HG03558 (cell line): ENCODE data around the gene CCNL2.
"Not testable (repeated sequence)": the region's sequence is repeated elsewhere in the genome, so short reads cannot be mapped to it uniquely, and the experiment has no call there.

Experiments used
- ATAC-seq: cut with Tn5 transposase; IDR thresholded peaks from one replicate; pipeline ENCODE4 v1.9.1; 2021; ENCODE audit warnings: moderate number of reproducible peaks; ENCODE audit not compliant: unreplicated experiment; ENCODE audit errors: extremely low read depth

CCNL2 gene

DNA sequence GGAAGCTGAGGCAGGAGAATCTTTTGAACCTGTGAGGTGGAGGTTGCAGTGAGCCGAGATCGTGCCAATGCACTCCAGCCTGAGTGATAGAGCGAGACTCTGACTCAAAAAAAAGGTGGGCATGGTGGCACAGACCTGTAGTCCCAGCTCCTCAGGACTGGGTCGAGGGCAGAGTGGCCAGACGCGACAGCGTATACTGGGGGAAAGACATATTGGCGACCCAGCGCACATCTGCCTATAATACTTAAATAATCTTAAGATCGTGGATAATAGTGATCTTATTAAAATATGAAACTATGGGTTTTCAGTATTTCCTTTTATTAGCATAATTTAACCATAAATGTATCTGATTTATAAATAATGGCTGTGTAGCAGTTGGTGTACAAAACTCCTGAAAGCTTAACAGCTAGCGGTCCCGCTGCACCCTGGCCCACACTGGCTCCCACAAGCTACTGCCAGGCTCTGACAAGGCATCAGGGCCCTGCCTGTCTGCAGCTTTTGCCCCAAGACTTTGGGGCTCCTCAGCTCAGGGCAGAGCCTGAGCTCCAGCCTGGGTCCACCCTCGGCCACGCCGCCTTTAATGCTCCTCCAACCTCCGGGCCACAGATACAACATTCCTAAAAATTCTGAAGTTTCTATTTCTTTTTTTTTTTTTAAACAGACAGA, 21.5 kb downstream of the CCNL2 start:
- no peak for ATAC-seq

DNA sequence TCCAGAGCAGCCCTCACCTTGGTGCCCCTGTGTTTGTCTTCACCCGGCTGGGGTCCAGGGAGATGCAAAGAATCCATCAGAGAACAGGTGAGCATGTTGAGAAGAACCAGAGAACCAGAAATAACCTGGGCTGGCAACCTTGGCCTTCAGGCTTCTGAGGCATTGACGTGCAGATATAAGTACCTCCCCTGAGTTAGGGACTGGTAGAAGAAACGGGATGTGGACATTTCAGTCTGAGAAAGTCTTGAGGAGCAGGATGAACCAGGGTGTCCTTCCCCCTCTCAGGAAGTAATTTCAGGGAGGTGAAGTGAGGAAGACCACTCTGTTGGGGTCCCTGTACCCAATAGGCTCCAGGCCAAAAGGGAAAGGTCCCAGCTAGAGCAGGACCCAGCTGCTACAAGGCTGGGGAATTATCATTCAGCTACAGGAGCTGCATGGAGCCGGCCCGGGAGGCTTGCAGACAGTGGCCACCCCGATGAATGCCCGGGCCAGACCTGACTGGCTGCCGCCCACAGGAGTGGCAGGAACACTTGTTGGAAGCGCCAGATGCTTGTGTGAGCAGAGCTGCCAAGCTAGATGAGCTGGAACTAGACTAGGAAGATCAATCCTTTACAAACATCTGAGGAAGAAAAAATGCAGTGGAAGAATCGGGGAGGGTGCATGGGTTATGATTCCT, 22.4 kb downstream of the CCNL2 start:
- ATAC-seq, result no peak

GRCh38 chr1:1374929-1375662, 24.0 kb downstream of the CCNL2 start, which contains the start of gene AURKAIP1:
Gene AURKAIP1 (minus strand): TSS chr1:1375207. CDS start chr1:1374756, 451 bp downstream.
- ATAC-seq, result peak; percentile 82

DNA sequence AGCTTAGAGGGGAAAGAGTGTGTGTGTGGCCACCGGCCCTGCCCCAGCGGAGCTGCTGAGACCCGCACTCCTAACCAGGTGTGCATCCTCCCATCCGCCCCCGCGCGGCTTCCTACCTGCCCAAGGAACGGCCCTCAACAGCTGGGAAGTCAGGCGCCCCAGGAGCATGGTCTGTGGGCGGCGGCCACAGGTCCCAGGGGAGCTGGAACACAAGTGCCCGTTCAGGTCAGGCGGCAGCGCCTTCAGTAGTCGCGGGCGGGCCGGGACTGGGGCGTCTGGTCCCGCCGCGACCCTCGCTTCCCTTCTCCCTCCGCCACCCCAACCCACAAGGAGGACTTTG, 24.6 kb downstream of the CCNL2 start:
- ATAC-seq, result no peak

DNA sequence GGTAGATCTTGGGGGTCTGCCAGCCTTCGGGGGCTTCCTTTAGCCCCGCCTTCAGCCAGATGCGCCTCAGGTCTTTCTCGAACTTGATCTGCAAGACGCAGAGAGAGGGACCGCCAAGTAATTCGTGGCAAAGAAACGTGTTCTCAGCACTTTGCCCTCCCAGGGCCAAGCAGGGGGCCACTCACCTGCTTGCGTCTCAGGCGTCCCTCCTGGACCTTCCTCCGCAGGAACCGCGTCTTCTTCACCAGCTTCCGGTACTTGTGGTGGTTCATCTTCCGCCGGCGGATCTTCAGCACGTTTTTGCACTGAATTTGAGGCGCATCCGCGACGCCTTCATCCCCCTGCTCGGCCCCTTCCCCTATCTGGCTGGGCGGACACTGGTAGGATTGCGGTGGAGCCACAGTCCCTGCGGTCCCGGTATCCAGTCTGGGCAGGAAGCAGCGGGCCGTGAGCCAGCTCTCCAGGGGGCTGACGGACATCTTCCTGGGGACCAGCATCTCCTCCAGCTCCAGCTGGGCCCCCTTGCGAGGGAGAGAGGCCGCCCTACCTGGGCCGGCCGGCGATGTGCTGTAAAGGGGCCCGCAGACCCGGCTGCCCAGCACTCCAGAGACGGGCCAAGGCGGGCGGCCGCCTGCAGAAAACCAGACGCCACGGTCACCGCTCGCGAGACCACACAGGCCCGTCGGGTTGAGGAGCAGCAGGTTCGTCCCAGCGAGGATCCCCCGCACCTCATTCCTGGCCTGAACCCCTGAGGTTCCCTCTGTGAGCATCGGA, 25.1 kb downstream of the CCNL2 start:
- no peak for ATAC-seq

- no peak for ATAC-seq
Observed at GRCh38 chr1:1373051-1373814, 25.9 kb downstream of the CCNL2 start.

GRCh38 chr1:1371746-1372711, 27.1 kb downstream of the CCNL2 start:
- no peak for ATAC-seq

- ATAC-seq, result no peak
Observed at GRCh38 chr1:1371364-1371745, 27.8 kb downstream of the CCNL2 start.

DNA sequence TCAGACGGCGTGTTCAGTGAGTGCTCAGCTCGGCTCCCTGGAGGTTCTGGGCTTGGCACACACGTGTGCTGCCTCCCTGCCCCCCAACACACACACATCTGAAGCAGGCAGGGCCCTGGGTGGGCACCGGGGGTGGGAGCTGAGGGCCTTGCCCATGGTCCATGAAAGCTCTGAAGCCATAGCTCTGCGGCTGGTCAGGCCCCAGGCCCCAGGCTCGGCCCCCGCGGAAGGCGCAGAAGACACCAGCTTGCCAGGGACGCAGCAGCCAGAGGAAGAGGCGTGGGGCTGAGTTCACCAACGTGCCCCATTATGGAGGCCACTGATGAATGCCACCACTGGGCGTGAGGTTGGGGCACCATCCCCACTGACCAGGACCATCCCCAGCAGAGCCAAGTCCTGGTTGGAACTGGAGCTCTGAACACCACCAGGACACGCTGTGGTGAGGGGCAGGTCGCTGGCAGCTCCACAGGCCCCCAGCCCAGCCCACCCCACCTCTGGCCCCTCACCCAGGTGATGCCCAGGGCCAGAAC, 28.3 kb downstream of the CCNL2 start:
- ATAC-seq, result no peak

GRCh38 chr1:1370094-1370493, 29.0 kb downstream of the CCNL2 start:
- ATAC-seq, result not testable (repeated sequence)

- no peak for ATAC-seq
Observed at GRCh38 chr1:1367315-1367714, 31.8 kb downstream of the CCNL2 start.

DNA sequence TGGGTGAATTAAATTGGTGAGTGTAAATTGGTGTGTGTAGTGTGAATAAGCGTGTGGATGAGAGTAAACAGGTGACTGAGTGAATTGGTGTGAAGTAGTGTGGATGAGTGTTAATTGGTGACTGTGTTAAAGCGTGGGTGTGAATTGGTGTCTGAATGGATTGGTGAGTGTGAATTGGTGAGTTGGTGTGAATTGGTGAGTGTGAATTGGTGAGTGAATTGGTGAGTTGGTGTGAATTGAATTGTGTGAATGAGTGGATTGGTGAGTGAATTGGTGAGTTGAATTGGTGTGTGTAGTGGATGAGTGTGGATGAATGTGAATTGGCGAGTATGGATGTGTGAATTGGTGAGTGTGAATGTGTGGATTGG, 32.5 kb downstream of the CCNL2 start:
- no peak for ATAC-seq

DNA sequence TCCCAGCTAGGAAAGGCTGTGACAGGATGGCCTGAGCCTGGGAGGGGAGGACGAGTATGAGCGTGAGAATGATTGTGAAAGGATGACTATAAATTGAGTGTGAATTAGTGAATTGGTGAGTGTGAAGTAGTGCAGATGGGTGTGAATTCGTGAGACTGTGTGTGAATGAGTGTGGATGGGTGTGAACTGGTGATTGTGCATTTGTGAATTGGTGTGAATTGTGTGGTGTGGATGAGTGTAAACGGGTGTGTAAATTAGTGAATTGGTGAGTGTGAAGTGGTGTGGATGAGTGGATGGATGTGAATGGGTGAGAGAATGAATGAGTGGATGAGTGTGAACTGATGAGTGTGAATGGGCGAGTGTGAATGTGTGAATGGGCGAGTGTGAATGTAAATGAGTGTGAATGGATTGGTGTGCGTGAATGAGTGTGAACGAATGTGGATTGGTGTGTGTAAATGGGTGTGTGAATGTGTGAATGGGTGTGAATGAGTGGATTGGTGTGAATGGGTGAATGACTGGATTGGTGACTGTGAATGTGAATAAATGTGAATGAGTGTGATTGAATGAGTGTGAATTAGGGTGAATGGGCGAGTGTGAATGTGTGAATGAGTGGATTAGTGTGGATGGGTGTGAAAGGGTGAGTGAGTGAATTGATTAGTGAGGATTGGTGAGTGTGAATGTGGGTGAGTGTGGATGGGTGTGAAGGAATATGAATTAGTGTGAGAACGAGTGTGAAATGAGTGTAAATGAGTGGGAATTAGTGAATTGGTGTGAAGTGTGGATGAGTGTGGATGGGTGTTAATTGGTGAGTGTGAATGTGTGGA, 33.0 kb downstream of the CCNL2 start:
- no peak for ATAC-seq

DNA sequence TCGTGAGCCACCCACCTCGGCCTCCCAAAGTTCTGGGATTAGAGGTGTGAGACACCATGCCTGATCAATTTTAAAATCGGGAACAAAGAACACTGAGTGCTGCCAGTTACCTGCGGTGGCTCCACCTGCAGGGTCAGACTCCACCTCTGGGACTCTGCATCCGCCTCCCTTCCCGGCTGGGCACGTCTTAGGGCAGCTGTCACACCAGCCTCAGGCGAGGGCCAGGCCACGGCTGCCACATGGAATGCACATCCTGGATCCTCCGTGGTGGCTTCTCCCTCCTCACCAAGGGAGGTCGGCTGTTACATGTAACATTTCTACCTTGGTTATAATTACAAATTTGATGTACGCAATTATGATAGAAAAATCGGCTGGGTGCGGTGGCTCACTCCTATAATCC, 34.9 kb downstream of the CCNL2 start:
- no peak for ATAC-seq

DNA sequence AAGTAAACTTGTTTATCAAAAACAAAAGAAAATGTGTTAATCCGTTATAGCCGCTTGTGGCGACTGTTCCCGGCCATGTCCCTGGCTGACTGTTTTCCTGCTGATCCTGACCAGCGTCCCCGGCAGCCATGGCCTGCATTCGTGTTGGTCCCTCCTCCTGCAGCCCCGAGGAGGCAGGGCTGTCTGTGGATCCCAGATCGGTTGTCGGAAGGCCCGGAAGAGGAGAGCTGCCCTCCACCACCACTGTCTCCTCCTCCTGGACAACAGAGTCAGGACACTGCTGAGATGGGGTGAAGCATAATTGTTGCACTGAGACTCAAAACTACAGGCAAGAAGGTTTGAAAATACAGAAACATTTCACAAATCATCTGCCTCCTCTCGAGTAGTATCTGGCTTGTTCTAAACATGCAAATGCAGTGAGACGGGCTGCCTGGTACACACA, 37.1 kb downstream of the CCNL2 start:
- ATAC-seq, result no peak

DNA sequence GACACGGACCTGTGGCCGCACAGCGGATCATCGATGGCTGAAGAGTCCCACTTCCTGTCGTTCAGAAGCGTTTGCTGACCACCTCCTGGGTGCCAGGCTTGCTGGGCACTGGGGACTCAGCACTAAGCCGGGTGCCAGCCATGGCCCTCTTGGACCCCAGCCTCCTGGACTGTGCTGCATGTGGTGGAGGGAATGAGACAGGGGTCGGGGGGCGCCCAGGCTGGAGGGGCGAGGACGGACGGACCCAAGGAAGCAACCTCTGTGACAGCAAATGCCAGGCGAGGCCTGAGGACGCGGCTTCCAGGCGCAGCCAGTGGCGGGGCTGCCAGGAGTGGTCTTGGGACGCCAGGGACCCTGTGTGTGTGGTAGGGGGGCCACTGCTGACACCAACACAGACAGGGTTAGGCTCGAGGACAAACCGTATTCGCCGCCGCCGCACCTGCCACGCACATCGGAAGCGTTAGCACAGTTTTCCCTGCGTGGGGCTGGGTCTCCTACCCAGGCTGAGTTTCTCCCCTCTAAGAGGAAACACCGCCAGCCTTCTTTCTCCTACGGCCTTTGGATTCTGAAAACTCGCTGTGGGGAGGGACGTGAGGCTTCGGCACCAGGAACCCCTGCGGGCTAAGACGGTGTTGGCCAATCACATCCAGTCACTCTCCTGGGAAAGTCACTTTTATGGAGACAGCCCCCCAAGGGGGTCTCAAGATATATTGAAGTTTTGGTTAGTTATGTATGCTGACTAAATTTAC, 37.7 kb downstream of the CCNL2 start:
- no peak for ATAC-seq

DNA sequence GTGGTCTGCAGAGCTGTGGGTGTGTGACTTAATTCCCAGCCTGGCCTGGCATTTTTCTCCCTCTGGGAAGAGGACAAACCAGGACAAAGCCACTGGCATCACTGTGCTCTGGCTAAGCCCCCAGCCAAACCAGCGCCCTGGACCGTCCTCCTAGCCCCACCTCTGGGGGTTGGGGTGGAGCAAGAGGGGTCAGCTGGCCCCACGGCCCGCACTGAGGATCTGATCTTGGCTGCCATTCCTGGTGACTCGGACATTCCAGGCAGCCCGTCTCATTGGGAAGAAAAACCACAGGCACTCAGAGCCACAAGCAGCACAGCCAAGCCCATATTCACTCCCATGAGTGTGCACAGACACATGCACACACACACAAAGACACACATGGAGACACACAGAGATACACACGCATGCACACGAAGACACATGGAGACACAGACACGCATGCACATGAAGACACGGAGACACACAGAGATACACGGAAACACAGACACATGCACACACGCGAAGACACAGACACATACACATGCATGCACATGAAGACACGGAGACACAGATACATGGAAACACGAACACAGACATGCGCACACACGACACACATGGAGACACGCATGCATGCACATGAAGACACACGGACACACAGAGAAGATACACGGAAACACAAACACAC, 38.5 kb downstream of the CCNL2 start:
- ATAC-seq, result no peak
